Activated naive CD8-positive, alpha-beta T cell treated with anti-CD3 and anti-CD28 coated beads, Interleukin-2, amount 50 U/mL, for 16 hours (primary cell): ENCODE measurements around the gene THBS2.
"Not testable (repeated sequence)": the region's sequence is repeated elsewhere in the genome, so short reads cannot be mapped to it uniquely, and the experiment has no call there.

Experiments
- DNase-seq: peaks from one replicate; pipeline ENCODE4 v3.0.0-alpha.2; 2020; ENCODE audit warnings: low read depth, low spot score

THBS2 gene

DNA sequence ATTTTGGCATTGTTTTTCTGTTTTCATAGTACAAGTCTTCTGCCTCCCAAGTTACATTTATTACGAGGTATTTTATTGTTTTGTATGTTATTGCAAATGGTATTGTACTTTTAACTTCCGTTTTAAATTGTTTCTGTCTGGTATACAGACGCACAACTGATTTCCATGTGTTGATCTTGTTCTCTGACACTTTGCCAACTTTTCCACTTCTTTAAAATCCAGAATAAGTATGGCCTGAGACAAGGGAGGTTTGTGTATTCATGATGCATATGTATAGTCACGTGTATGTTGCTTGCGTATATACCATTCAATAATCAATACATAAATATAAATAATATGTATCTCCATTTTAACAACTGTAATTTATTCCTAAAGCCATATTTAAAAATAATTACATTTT lies 41.2 kb downstream of the THBS2 start:
- no peak for DNase-seq

DNA sequence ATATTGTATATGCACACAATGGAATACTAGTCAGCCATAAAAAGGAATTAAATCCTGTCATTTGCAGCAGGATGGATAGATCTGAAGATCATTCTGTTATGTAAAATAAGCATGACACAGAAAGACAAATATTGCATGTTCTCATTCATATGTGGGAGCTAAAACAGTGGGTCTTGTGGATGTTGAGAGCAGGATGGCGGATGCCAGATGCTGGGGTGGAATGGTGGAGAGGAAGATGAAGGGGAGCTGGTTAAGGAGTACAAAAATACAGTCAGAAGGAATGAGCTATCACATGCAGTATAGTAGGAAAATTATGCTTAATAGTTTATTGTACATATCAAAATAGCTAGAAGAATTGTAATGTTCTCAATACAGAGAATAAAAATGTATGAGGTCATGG lies 41.8 kb downstream of the THBS2 start:
- no peak for DNase-seq

DNA sequence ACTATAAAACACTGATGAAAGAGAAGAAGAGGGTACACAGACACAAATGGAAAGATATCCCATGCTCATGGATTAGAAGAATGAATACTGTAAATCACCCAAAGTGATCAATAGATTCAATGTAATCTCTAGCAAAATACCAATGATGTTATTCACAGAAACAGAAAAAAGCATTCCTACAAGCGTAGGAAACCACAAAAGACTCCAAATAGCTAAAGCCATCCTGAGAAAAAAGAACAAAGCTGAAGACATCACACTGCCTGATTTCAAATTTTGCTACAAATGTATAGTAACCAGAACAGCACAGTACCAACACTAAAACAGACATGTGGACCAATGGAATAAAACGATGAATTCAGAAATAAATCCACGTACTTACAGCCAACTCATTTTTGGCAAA lies 43.0 kb downstream of the THBS2 start:
- no peak for DNase-seq

DNA sequence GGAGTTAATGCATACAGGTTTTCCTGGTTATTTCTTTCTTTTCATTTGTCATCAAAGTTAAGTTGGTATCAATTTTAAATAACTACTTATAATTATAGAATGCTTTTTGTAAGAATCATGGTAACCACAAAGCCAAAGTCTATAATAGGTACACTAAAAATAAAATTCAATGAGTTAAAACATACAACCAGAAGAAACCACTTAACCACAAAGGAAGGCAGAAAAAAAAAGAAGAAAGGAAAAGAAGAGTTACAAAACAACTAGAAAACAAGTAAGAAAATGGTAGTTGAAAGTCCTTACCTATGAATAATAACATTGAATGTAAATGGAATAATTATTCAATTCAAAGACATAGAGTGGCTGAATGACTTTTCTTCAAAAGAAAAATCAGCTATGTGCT lies 45.6 kb downstream of the THBS2 start:
- DNase-seq = no peak

DNA sequence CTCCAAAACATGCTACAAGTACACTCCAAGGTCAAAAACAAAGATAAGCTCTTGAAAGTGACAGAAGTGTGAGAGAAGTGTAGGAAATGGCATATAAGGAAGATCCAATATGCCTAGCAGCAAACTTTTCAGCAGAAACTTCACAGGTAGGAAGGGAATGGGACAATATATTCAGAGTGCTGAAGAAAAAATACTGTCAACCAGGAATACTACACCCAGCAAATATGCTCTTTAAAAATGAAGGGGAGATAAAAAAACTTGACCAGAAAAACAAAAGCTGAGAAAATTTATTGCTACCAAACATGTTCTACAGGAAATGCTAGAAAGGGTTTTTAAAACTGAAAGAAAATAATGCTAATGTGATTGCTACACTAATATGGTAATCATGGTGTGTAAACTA lies 46.2 kb downstream of the THBS2 start:
- DNase-seq = no peak

DNA sequence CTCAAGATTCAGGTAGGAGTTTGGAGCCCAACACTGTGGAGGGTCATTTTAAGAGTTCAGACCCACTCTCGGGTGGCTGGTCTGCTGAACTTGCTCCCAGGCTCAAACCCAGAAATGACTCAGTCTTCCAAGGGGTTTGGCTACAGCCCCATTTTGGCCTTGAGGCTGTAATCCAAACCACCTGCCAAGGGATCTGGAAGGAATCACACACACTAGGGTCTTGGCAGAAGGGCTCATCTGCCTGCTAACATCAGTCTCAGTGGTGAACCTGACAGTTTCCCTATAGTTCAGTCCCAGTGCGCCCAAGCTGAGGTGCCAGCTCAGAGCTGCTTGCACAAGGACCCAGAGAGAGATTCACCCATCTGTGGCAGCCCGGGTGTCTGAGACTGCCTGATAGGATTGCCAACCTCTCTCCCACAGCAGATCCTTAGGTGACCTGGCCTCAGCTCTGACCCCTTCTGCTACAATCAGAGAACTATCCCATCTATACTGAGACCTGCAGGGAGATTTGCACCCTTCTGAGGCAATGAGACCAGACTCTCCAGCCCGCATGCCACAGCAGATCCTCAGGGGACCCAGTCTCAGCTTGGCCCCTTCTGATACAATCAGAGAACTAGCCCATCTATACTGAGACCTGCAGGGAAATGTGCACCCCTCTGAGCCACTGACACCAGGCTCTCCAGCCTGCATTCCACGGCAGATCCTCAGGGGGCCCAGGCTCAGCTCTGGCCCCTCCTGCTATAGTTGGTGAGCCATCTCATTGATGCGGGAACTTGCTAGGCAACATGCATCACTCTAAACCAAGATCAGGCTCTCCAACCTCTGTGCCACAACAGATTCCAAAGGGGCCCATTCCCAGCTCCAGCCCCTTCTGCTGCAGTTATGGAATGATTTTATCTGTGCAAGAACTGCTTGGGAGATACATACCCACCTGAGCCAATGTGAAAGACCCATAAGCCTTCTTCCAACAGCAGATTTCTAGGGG lies 48.2 kb downstream of the THBS2 start:
- no peak for DNase-seq

DNA sequence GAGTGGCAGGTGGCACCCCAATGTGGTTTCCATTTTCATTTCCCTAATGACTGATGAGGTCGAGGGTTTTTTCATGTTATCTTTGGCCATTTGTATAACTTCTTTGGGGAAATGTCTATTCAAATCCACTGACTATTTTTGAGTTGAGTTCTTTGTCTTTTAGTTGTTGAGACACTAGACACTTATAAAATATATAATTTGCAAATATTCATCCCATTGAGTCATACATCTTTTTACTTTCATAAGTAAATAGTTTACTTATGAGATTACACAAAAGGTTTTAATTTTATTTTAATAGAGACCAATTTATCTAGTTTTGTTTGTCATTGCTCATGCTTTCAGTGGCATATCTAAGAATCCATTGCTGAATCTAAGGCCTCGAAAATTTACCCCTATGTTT lies 49.5 kb downstream of the THBS2 start:
- DNase-seq = no peak

DNA sequence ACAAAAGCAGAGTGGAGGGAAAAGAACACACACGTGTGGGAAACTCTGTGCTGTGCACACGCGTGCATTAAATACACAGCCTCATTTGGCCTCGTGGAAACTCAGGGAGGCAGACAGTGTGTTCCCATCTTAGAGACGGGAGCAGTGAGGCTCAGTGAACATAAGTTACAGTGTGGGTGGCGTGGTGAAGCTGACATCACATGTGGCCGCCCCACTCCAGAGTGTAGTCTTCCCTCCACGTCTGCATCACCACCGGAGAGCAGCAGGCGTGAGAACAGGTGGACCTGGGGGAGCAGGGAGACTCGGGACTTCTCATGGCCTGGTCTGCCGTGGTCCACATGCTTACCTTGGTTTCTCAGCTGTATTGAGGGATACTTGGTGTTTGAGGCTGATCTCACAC lies 51.7 kb downstream of the THBS2 start:
- no peak for DNase-seq

DNA sequence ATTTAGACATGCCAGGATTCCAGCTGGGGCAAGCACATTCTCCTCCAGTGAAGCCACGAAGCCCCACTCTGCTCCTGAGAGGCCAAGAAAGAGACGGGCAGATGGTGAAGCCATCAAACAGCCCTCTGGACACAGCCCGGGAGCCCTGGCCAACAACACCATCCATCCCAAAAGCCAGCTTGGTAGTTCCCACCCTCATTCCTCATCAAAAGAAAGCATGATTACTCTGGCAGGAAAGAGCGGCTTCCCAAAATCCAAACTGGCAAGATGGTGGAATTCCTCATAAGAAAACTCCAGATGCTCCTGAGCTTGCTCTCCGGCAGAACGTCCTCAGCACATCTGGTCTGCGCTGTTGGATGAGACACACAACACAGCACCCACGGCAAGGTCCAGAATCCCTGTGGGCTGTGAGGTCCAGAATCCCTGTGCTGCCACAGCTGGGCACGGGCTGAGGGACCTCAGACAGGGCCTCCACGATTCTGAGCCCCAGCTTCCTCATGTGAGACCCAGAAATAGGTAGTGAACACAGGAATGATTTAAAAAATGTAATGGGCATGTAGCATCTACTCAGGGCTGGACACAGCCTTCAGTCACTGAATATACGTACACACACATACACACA lies 52.6 kb downstream of the THBS2 start:
- DNase-seq = no peak

DNA sequence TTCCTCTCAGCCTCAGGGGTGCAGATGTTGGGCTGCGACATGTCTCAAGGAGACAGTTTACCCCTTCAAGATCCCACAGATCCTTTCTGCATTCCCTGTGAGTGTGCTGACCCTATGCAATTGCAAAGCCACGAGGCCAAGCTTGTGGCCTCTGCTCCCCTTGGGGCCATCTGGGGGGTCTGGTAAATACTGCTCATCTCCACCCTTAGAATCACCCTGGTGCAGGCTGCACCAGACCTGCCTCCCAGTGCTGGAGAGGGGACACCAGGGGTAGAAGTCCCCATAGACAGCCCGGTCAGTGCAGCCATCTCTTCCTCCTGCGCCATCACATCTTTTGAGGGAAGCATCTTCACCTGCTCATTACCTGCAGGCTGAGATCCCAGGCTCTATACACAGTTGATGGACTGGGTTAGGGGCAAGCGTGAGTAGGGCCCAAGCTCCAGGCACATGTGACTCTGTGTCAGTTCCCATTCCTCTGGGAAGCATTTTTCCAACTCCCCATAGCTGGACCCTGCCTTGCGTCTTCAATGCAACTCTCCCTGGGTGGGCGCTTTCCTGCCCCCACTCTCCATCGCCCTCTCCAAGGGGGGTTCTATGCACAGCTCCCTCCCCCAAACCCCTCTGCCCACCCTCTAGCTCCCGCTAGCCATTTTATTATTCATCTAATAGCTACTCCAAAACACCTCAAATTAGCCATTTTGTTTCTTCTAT lies 53.9 kb downstream of the THBS2 start:
- no peak for DNase-seq

DNA sequence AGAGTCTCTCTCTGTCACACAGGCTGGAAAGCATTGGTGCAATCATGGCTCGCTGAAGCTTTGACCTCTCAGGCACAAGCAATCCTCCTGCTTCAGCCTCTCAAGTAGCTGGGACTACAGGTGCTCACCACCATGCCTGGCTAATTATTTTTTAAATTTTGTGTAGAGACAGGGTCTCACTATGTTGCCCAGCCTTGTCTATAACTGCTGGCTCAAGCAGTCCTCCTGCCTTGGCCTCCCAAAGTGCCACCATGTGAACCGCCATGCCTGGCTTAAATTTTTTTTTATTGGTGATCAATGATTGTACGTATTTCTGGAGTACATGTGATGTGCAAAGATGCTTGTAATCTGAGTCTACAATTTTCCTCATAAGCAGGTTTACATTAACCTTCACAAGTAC lies 54.8 kb downstream of the THBS2 start:
- DNase-seq = no peak

DNA sequence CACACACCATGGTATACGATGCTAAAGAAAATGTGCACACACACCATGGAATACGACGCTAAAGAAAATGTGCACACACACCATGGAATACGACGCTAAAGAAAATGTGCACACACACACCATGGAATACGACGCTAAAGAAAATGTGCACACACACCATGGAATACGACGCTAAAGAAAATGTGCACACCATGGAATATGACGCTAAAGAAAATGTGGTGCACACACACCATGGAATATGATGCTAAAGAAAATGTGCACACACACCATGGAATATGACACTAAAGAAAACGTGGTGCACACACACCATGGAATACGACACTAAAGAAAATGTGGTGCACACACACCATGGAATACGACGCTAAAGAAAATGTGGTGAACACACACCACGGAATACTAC lies 55.7 kb downstream of the THBS2 start:
- not testable (repeated sequence) for DNase-seq

DNA sequence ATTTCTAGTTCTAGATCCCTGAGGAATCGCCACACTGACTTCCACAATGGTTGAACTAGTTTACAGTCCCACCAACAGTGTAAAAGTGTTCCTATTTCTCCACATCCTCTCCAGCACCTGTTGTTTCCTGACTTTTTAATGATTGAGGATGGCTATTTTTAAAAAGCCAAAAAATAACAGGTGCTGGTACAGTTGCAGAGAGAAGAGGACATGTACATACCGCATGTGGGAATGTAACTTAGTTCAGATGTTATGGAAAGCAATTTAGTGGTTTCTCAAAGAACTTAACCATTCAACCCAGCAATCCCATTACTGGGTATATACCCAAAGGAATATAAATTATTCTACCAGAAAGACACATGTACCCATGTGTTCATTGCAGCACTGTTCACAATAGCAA lies 57.4 kb downstream of the THBS2 start:
- not testable (repeated sequence) for DNase-seq

DNA sequence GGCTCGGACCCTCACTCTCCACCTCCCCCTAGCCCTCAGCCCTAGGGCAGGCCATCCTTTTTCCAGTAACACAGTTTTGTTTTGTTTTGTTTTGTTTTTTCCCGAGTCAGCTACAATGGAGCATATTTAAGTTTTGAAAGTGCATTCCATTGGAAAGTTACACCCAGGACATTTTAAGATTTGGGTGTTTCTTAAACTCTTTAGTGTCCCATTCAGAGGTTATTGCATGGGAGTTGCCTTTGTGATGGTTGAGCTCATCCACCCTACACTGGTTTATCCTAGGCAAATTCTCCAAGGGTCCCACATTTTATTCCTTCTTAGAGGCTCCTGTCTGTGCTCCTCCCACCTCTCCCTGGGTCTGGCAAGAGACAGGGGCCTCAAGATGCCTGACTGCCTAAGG lies 58.9 kb downstream of the THBS2 start:
- DNase-seq = no peak

DNA sequence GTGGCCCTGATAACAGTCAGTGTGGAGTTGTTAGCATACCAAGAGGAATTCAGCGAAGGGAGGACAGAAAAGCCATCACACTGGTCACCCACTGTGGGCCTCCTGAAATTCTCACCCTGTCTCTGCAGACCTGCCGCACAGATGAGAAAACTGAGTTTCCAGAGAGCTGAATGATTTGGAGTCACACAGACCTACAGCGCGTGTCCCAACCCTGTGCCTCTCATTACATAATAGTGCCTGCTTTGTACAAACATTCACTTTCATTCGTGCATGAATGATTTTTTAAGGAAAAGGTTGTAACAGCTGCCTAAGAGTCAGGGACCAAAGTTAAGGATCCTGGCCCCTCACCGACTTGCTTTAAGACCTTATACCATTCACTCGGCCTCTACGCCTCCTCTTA lies 62.7 kb downstream of the THBS2 start:
- DNase-seq = no peak

DNA sequence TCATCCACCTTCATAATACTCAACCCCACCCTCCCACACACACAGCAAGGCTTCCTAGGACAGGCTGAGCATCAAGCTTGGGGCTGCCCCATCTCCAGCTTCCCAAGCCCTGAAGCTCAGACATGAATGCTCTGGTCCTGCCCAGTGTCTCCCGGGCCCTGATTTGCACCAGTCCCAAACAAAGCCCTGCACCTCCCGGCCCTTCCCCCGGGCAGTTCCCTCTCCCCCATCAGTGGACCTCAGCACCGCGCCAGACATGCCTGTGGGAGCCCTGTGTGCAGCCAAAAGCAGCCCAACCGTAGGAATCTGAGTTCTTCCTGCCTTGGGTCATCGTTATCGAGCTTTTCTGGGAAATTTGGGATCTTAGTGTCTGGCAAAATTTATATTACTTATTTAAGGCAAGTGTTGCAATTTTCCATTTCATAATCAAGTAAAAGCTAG lies 63.5 kb downstream of the THBS2 start:
- no peak for DNase-seq

DNA sequence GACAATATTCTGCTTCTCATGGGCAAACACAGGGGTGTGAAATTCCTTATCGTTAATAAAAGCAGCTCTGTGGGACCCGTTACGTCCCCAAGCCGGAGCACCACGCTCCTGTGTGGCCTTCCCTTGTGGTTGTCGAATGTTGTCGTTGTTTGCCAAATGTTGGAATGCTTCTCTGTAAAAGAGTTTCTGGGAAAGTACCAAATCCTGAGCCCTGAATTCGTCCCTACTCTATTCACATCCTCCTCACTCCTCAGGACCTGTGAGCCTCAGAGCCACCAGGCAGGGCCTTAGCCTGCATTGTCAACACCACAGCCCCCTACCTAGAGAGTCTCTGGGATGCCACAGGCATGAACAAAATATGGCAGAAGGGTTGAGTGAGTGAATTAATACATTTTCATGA lies 64.0 kb downstream of the THBS2 start:
- no peak for DNase-seq

DNA sequence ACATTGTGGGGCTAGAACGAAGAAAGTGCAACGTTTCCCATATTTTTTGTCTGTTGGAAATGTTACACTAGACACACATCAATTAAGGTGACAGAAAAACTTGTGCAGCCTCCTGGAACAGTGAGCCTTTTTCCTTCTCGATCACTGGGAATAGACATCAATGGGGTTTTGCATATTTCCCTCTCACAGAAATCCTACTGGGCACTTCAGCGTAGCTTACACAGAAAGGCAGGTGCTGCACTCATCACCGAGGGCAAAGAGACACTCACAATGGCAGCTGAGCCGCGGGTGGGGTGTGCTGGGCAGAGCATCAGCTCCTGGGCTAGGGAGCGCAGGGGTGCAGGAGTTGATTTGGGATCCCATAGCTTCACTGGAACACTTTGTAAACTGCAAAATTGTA lies 64.5 kb downstream of the THBS2 start:
- DNase-seq = no peak

DNA sequence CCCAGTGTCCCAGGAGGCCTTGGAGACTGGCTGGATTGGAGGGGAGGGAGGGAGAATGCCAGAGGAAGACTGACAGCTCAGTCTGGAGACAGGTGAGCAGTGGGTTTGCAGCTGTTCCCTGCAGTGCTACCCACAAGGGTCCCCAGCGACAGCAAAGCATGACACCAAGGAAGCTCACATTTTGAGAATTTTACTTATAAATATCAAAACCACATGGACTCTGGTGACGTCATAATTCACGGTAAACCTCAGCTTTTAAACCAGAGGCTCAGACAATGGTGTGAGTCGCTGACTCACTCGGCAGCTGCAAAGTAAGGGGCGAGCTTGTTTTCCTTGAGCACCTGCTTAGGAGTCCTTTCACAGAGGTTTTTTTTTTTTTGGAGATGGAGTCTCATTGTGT lies 65.2 kb downstream of the THBS2 start:
- DNase-seq = no peak

DNA sequence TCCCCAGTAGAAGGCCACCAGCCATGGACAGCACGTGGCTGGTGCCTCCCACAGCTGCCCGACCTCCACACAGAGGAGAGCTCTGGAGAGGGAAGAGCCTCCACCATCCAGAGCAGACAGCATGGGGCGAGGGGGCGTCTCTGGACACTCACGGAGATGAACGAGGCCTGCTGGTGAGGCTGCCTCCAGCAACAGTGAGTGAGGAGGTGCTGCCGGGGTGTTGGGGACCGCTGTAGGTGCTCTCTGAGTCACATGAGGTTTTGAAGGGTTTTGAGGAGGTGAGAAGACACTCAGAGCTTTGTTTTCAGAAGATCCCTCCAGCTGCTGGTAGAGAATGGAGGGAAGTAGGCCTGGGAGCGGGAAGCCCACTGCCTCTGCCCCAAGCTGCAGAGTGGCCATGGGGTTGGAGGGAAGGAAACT lies 65.6 kb downstream of the THBS2 start:
- no peak for DNase-seq

DNA sequence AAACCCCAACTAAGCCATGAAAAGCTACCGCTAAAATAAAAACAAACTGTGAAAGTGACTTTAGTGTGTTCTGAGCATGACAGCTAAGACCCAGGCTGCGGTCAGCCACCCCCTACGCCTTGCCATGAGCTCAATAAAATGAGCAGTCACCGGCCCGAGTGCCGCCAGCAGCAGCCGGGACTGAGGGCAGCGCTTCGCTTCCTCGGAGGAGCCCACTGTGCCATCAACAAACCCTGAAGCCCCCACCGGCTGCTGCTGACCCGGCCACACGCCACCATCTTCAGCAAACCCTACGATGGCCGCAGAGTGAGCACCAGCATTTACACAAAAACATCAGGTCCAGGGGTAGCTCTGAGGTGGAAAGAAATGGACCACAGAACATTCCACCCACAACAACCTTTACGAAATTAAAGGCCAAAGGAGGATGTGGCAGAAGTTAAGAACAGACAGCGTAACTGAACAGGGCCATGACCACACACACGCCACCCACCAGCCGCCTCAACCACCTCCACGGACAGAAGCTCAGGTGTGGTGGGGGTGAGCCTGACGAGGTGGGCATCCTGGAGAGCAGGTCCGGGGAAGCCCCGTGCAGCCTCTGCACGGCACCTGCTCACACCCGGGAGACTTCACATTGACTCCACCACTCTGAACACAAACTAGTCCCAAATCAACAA lies 67.0 kb downstream of the THBS2 start:
- DNase-seq = no peak
